Stimulated activated effector memory CD8-positive, alpha-beta T cell treated with anti-CD3 and anti-CD28 coated beads, Interleukin-12 subunit alpha, Interleukin-12 subunit beta, amount 100 ng/mL, for 72 hours (primary cell): ENCODE measurements around the gene FAM107B.

ENCODE experiments used
- ATAC-seq: fragments of 150-1000 bp; cut with Tn5 transposase; 2 replicates; pipeline ENCODE4 v1.10.0; 2021
- DNase-seq, 2 donors: peaks; one replicate each; pipeline ENCODE4 v3.0.0; 2021 to 2022; ENCODE audit warnings: low spot score in 2 of 2
- H3K27ac Mint-ChIP-seq: one replicate; pipeline ENCODE4 v1.8.0; 2022; ENCODE audit warnings: mild to moderate bottlenecking, mixed read lengths
- H3K36me3 Mint-ChIP-seq: one replicate; pipeline ENCODE4 v1.8.0; 2022; ENCODE audit warnings: mild to moderate bottlenecking, mixed read lengths
- H3K4me1 Mint-ChIP-seq: one replicate; pipeline ENCODE4 v1.8.0; 2022; ENCODE audit warnings: mixed read lengths
- H3K4me3 Mint-ChIP-seq: one replicate; pipeline ENCODE4 v1.8.0; 2022; ENCODE audit warnings: mild to moderate bottlenecking, mixed read lengths
- H3K9me3 Mint-ChIP-seq: one replicate; pipeline ENCODE4 v1.8.0; 2022; ENCODE audit warnings: mixed read lengths

The FAM107B gene

GRCh38 chr10:14491811-14492210 is 282.9 kb downstream of the FAM107B start:
- Mint-ChIP-seq H3K36me3 (no peaks in the 10 kb centered on the region), H3K27ac (no peak overlapping the region), H3K4me1 (no peaks in the 10 kb centered on the region), H3K9me3 (no peaks in the 10 kb centered on the region), H3K4me3 (no peak overlapping the region)
- DNase-seq: no peak
- ATAC-seq: no peak

- Mint-ChIP-seq H3K9me3 (no peaks in the 10 kb centered on the region), H3K36me3 (no peaks in the 10 kb centered on the region), H3K4me3 (no peak overlapping the region), H3K4me1 (no peaks in the 10 kb centered on the region), H3K27ac (no peak overlapping the region)
- DNase-seq (peak in 1 of 2 donors; percentile 18), ATAC-seq (no peak)
Observed at GRCh38 chr10:14489522-14490177, 285.0 kb downstream of the FAM107B start.

GRCh38 chr10:14487488-14487883 is 287.2 kb downstream of the FAM107B start:
- H3K4me3 Mint-ChIP-seq: no peak overlapping the region
- no peak for DNase-seq
- H3K9me3 Mint-ChIP-seq: no peaks in the 10 kb centered on the region
- ATAC-seq: no peak
- H3K36me3 Mint-ChIP-seq: no peaks in the 10 kb centered on the region
- H3K4me1 Mint-ChIP-seq: no peaks in the 10 kb centered on the region
- no peak overlapping the region for H3K27ac Mint-ChIP-seq

GRCh38 chr10:14486777-14487487 is 287.8 kb downstream of the FAM107B start:
- no peaks in the 10 kb centered on the region for H3K36me3 Mint-ChIP-seq
- H3K4me3 Mint-ChIP-seq: no peak overlapping the region
- ATAC-seq (no peak), DNase-seq (no peak)
- no peak overlapping the region for H3K27ac Mint-ChIP-seq
- H3K4me1 Mint-ChIP-seq: no peaks in the 10 kb centered on the region
- H3K9me3 Mint-ChIP-seq: no peaks in the 10 kb centered on the region

GRCh38 chr10:14485986-14486385 is 288.7 kb downstream of the FAM107B start:
- DNase-seq: no peak
- no peak for ATAC-seq
- Mint-ChIP-seq H3K36me3 (no peaks in the 10 kb centered on the region), H3K27ac (no peak overlapping the region), H3K4me3 (no peak overlapping the region), H3K4me1 (no peaks in the 10 kb centered on the region), H3K9me3 (no peaks in the 10 kb centered on the region)

GRCh38 chr10:14483417-14483816 is 291.3 kb downstream of the FAM107B start:
- DNase-seq (no peak), ATAC-seq (no peak)
- no peak overlapping the region for H3K4me3 Mint-ChIP-seq
- H3K9me3 Mint-ChIP-seq: no peaks in the 10 kb centered on the region
- no peaks in the 10 kb centered on the region for H3K4me1 Mint-ChIP-seq
- H3K36me3 Mint-ChIP-seq: no peaks in the 10 kb centered on the region
- no peak overlapping the region for H3K27ac Mint-ChIP-seq

GRCh38 chr10:14481752-14482151 is 292.9 kb downstream of the FAM107B start:
- no peak for ATAC-seq
- no peaks in the 10 kb centered on the region for H3K4me1 Mint-ChIP-seq
- no peak overlapping the region for H3K4me3 Mint-ChIP-seq
- H3K36me3 Mint-ChIP-seq: no peaks in the 10 kb centered on the region
- DNase-seq: no peak
- no peak overlapping the region for H3K27ac Mint-ChIP-seq
- no peaks in the 10 kb centered on the region for H3K9me3 Mint-ChIP-seq

GRCh38 chr10:14481014-14481413 is 293.7 kb downstream of the FAM107B start:
- no peaks in the 10 kb centered on the region for H3K9me3 Mint-ChIP-seq
- DNase-seq (no peak), ATAC-seq (no peak)
- no peak overlapping the region for H3K27ac Mint-ChIP-seq
- H3K4me1 Mint-ChIP-seq: no peaks in the 10 kb centered on the region
- H3K4me3 Mint-ChIP-seq: no peak overlapping the region
- no peaks in the 10 kb centered on the region for H3K36me3 Mint-ChIP-seq

- DNase-seq: no peak
- H3K27ac Mint-ChIP-seq: peak overlapping the region; percentile 60
- no peaks in the 10 kb centered on the region for H3K36me3 Mint-ChIP-seq
- no peaks in the 10 kb centered on the region for H3K4me1 Mint-ChIP-seq
- no peak overlapping the region for H3K4me3 Mint-ChIP-seq
- ATAC-seq: peak; percentile 50
- no peaks in the 10 kb centered on the region for H3K9me3 Mint-ChIP-seq
Observed at GRCh38 chr10:14478604-14479003, 296.1 kb downstream of the FAM107B start.

- Mint-ChIP-seq H3K36me3 (no peaks in the 10 kb centered on the region), H3K4me1 (no peaks in the 10 kb centered on the region), H3K4me3 (no peak overlapping the region), H3K27ac (no peak overlapping the region), H3K9me3 (no peaks in the 10 kb centered on the region)
- no peak for ATAC-seq
- no peak for DNase-seq
Observed at GRCh38 chr10:14478201-14478600, 296.5 kb downstream of the FAM107B start.

- DNase-seq (no peak), ATAC-seq (no peak)
- Mint-ChIP-seq H3K27ac (no peak overlapping the region), H3K4me1 (no peaks in the 10 kb centered on the region), H3K4me3 (no peak overlapping the region), H3K9me3 (no peaks in the 10 kb centered on the region), H3K36me3 (no peaks in the 10 kb centered on the region)
Observed at GRCh38 chr10:14477408-14477710, 297.3 kb downstream of the FAM107B start.

- Mint-ChIP-seq H3K27ac (no peak overlapping the region), H3K9me3 (no peaks in the 10 kb centered on the region), H3K4me3 (no peak overlapping the region), H3K4me1 (no peaks in the 10 kb centered on the region), H3K36me3 (no peaks in the 10 kb centered on the region)
- DNase-seq: no peak
- no peak for ATAC-seq
Observed at GRCh38 chr10:14476641-14477407, 297.9 kb downstream of the FAM107B start.

- H3K36me3 Mint-ChIP-seq: no peaks in the 10 kb centered on the region
- H3K27ac Mint-ChIP-seq: no peak overlapping the region
- H3K4me3 Mint-ChIP-seq: no peak overlapping the region
- H3K4me1 Mint-ChIP-seq: no peaks in the 10 kb centered on the region
- H3K9me3 Mint-ChIP-seq: no peaks in the 10 kb centered on the region
- DNase-seq: no peak
- no peak for ATAC-seq
Observed at GRCh38 chr10:14476006-14476405, 298.7 kb downstream of the FAM107B start.

GRCh38 chr10:14474656-14475055 is 300.0 kb downstream of the FAM107B start:
- Mint-ChIP-seq H3K9me3 (no peaks in the 10 kb centered on the region), H3K4me1 (no peaks in the 10 kb centered on the region), H3K36me3 (no peaks in the 10 kb centered on the region), H3K27ac (no peak overlapping the region), H3K4me3 (no peak overlapping the region)
- DNase-seq (no peak), ATAC-seq (no peak)

- no peak for ATAC-seq
- DNase-seq: no peak
- Mint-ChIP-seq H3K4me1 (no peaks in the 10 kb centered on the region), H3K9me3 (no peaks in the 10 kb centered on the region), H3K4me3 (no peak overlapping the region), H3K36me3 (no peaks in the 10 kb centered on the region), H3K27ac (no peak overlapping the region)
Observed at GRCh38 chr10:14470920-14471319, 303.8 kb downstream of the FAM107B start.

GRCh38 chr10:14468726-14469125 is 306.0 kb downstream of the FAM107B start:
- H3K27ac Mint-ChIP-seq: no peak overlapping the region
- no peaks in the 10 kb centered on the region for H3K36me3 Mint-ChIP-seq
- no peak overlapping the region for H3K4me3 Mint-ChIP-seq
- ATAC-seq (no peak), DNase-seq (no peak)
- no peaks in the 10 kb centered on the region for H3K4me1 Mint-ChIP-seq
- no peaks in the 10 kb centered on the region for H3K9me3 Mint-ChIP-seq
